ENCODE results near the gene VWC2.

VWC2 gene

GRCh38 chr7:49773218-49773935 lies at the start of gene VWC2:
Gene VWC2, plus strand, starts transcription at chr7:49773638. Its CDS starts 1,798 bp downstream, at chr7:49775436.
- FAIRE-seq: no peak

- FAIRE-seq: no peak
Measured at GRCh38 chr7:49724071-49724470, 49.4 kb upstream of the VWC2 start.

- no peak for FAIRE-seq
Measured at GRCh38 chr7:49731836-49732235, 41.6 kb upstream of the VWC2 start.

- no peak for FAIRE-seq
Measured at GRCh38 chr7:49762666-49763065, 10.8 kb upstream of the VWC2 start.

- no peak for FAIRE-seq
Measured at GRCh38 chr7:49763791-49764190, 9.6 kb upstream of the VWC2 start.

- FAIRE-seq: no peak
Measured at GRCh38 chr7:49766966-49767365, 6.5 kb upstream of the VWC2 start.

- no peak for FAIRE-seq
Measured at GRCh38 chr7:49767719-49768118, 5.7 kb upstream of the VWC2 start.

- no peak for FAIRE-seq
Measured at GRCh38 chr7:49768254-49768653, 5.2 kb upstream of the VWC2 start.

- FAIRE-seq: no peak
Measured at GRCh38 chr7:49768835-49769234, 4.6 kb upstream of the VWC2 start.

- no peak for FAIRE-seq
Measured at GRCh38 chr7:49769285-49769857, 4.1 kb upstream of the VWC2 start.

GRCh38 chr7:49770838-49771237 lies 2.6 kb upstream of the VWC2 start:
- no peak for FAIRE-seq

- FAIRE-seq: no peak
Measured at GRCh38 chr7:49771427-49772176, 1.8 kb upstream of the VWC2 start.

GRCh38 chr7:49772916-49773217 lies 571 bp upstream of the VWC2 start:
- FAIRE-seq: no peak

GRCh38 chr7:49773936-49774458 lies 559 bp downstream of the VWC2 start:
- no peak for FAIRE-seq

- FAIRE-seq: no peak
Measured at GRCh38 chr7:49774459-49775064, 1.1 kb downstream of the VWC2 start.

GRCh38 chr7:49775065-49775948 lies 1.9 kb downstream of the VWC2 start:
- FAIRE-seq: no peak

- no peak for FAIRE-seq
Measured at GRCh38 chr7:49775949-49776443, 2.6 kb downstream of the VWC2 start.

- no peak for FAIRE-seq
Measured at GRCh38 chr7:49776994-49777393, 3.6 kb downstream of the VWC2 start.

- no peak for FAIRE-seq
Measured at GRCh38 chr7:49778731-49779270, 5.4 kb downstream of the VWC2 start.

- no peak for FAIRE-seq
Measured at GRCh38 chr7:49780953-49781352, 7.5 kb downstream of the VWC2 start.

- FAIRE-seq: no peak
Measured at GRCh38 chr7:49781996-49782395, 8.6 kb downstream of the VWC2 start.

- FAIRE-seq: no peak
Measured at GRCh38 chr7:49783446-49783845, 10.0 kb downstream of the VWC2 start.

Data from TTC549 (cell line).